ENCODE measurements around the gene RASSF5.

The RASSF5 gene

GRCh38 chr1:206521694-206522402, 14.5 kb downstream of the RASSF5 start:
- no peaks in the 10 kb centered on the region for H3K4me1 ChIP-seq (ENCODE audit: control insufficient read depth, low read length)
- no peaks in the 10 kb centered on the region for H4K20me1 ChIP-seq (ENCODE audit: control insufficient read depth, insufficient read depth, low read depth, low read length)
- no peaks in the 10 kb centered on the region for H3F3A ChIP-seq (ENCODE audit: control insufficient read depth, insufficient read depth)
- H3K79me2 ChIP-seq (ENCODE audit: control insufficient read depth, low read length) = no peaks in the 10 kb centered on the region
- no peak overlapping the region for H3K4me3 ChIP-seq (ENCODE audit: low read length)
- TF ChIP-seq CTCF (IDR thresholded peaks at IDR 0.05; ENCODE audit: low read depth, low read length, poor library complexity, severe bottlenecking) (no peak), EZH2phosphoT487 (IDR thresholded peaks at IDR 0.05; ENCODE audit: borderline replicate concordance, low read length) (no peak)
- H3K36me3 ChIP-seq (ENCODE audit: control insufficient read depth, low read length) = no peaks in the 10 kb centered on the region
- H3K9me3 ChIP-seq (ENCODE audit: control insufficient read depth, insufficient read depth, low read length) = no peaks in the 10 kb centered on the region
- no peak overlapping the region for H3K4me2 ChIP-seq (ENCODE audit: low read length)
- no peak overlapping the region for H3K27ac ChIP-seq (ENCODE audit: low read depth, low read length)
- H3K27me3 ChIP-seq (ENCODE audit: control insufficient read depth, low read length) = peaks cover 18% of the 10 kb centered on the region
- H3K9me2 ChIP-seq (replicated peaks; ENCODE audit: control insufficient read depth, low read length) = no peaks in the 10 kb centered on the region

- no peaks in the 10 kb centered on the region for H3K4me1 ChIP-seq (ENCODE audit: control insufficient read depth, low read length)
- H4K20me1 ChIP-seq (ENCODE audit: control insufficient read depth, insufficient read depth, low read depth, low read length) = no peaks in the 10 kb centered on the region
- H3K4me2 ChIP-seq (ENCODE audit: low read length) = no peak overlapping the region
- no peaks in the 10 kb centered on the region for H3K9me2 ChIP-seq (replicated peaks; ENCODE audit: control insufficient read depth, low read length)
- peaks cover 8% of the 10 kb centered on the region for H3K27me3 ChIP-seq (ENCODE audit: control insufficient read depth, low read length)
- no peak overlapping the region for H3K4me3 ChIP-seq (ENCODE audit: low read length)
- no peaks in the 10 kb centered on the region for H3K36me3 ChIP-seq (ENCODE audit: control insufficient read depth, low read length)
- no peaks in the 10 kb centered on the region for H3K79me2 ChIP-seq (ENCODE audit: control insufficient read depth, low read length)
- H3F3A ChIP-seq (ENCODE audit: control insufficient read depth, insufficient read depth) = no peaks in the 10 kb centered on the region; the same call in 1 of the 2 replicates
- H3K27ac ChIP-seq (ENCODE audit: low read depth, low read length) = no peak overlapping the region
- no peaks in the 10 kb centered on the region for H3K9me3 ChIP-seq (ENCODE audit: control insufficient read depth, insufficient read depth, low read length)
- TF ChIP-seq EZH2phosphoT487 (IDR thresholded peaks at IDR 0.05; ENCODE audit: borderline replicate concordance, low read length) (no peak), CTCF (IDR thresholded peaks at IDR 0.05; ENCODE audit: low read depth, low read length, poor library complexity, severe bottlenecking) (no peak)
These were observed 17.5 kb downstream of the RASSF5 start for GRCh38 chr1:206524739-206525364.

- no peak overlapping the region for H3K27ac ChIP-seq (ENCODE audit: low read depth, low read length)
- TF ChIP-seq CTCF (IDR thresholded peaks at IDR 0.05; ENCODE audit: low read depth, low read length, poor library complexity, severe bottlenecking) = no peak
- no peak for TF ChIP-seq EZH2phosphoT487 (IDR thresholded peaks at IDR 0.05; ENCODE audit: borderline replicate concordance, low read length)
- no peaks in the 10 kb centered on the region for H3K9me3 ChIP-seq (ENCODE audit: control insufficient read depth, insufficient read depth, low read length)
- no peak overlapping the region for H3K4me2 ChIP-seq (ENCODE audit: low read length)
- H3K4me1 ChIP-seq (ENCODE audit: control insufficient read depth, low read length) = no peaks in the 10 kb centered on the region
- H3K4me3 ChIP-seq (ENCODE audit: low read length) = no peak overlapping the region
- no peaks in the 10 kb centered on the region for H3K36me3 ChIP-seq (ENCODE audit: control insufficient read depth, low read length)
- no peaks in the 10 kb centered on the region; the same call in 1 of the 2 replicates for H3F3A ChIP-seq (ENCODE audit: control insufficient read depth, insufficient read depth)
- H4K20me1 ChIP-seq (ENCODE audit: control insufficient read depth, insufficient read depth, low read depth, low read length) = no peaks in the 10 kb centered on the region
- H3K27me3 ChIP-seq (ENCODE audit: control insufficient read depth, low read length) = peaks cover 4% of the 10 kb centered on the region; the same call in 1 of the 2 replicates
- no peaks in the 10 kb centered on the region for H3K9me2 ChIP-seq (replicated peaks; ENCODE audit: control insufficient read depth, low read length)
- H3K79me2 ChIP-seq (ENCODE audit: control insufficient read depth, low read length) = no peaks in the 10 kb centered on the region
These were observed 19.0 kb downstream of the RASSF5 start for GRCh38 chr1:206526064-206526911.

Measured in DOHH2 (cell line).